ENCODE results near the gene ORAI3. TPM values are rescaled to one million over a fixed set of nuclear protein-coding genes. Genes with fewer than 3 reads are reported as not detected.

Gene ORAI3
- total and polyA plus RNA-seq, 2 of the 13 experiments (the other 11 are each of a cell fraction or from before 2014, with no cell fraction given), result 11.4 to 32.0 TPM

GRCh38 chr16:30922960-30923535 is 25.8 kb upstream of the ORAI3 start (continued):
- TF ChIP-seq ZNF407 (CRISPR knock-in tag; IDR thresholded peaks at IDR 0.05; ENCODE audit: not compliant biosample characterization) (peak; percentile 25), RBFOX2 (IDR thresholded peaks at IDR 0.05; ENCODE audit: low read depth, low read length) (peak; percentile 54; the same call in 1 of the 2 replicates), ZNF563 (CRISPR knock-in tag; IDR thresholded peaks at IDR 0.05) (no peak), ZNF672 (CRISPR knock-in tag; IDR thresholded peaks at IDR 0.05) (no peak), ZNF138 (CRISPR knock-in tag; IDR thresholded peaks at IDR 0.05; ENCODE audit: low read depth) (no peak), ZNF546 (CRISPR knock-in tag; conservative IDR thresholded peaks at IDR 0.05) (no peak), ZNF275 (CRISPR knock-in tag; IDR thresholded peaks at IDR 0.05; ENCODE audit: borderline replicate concordance) (no peak), ZNF784 (CRISPR knock-in tag; IDR thresholded peaks at IDR 0.05; ENCODE audit: borderline replicate concordance) (no peak), HNF4G (IDR thresholded peaks at IDR 0.05; ENCODE audit: borderline replicate concordance, low read depth, low read length) (no peak), HNF4G (CRISPR knock-in tag; IDR thresholded peaks at IDR 0.05; ENCODE audit: borderline replicate concordance, low read depth) (no peak), ZNF350 (CRISPR knock-in tag; IDR thresholded peaks at IDR 0.05; ENCODE audit: borderline replicate concordance, low read depth) (no peak; the same call in 1 of the 2 replicates), SMAD3 (CRISPR knock-in tag; IDR thresholded peaks at IDR 0.05) (no peak; the same call in 1 of the 2 replicates), ZNF503 (CRISPR knock-in tag; IDR thresholded peaks at IDR 0.05) (no peak), BCL6 (CRISPR knock-in tag; IDR thresholded peaks at IDR 0.05) (peak; percentile 68; the same call in 1 of the 2 replicates), ZNF704 (CRISPR knock-in tag; IDR thresholded peaks at IDR 0.05; ENCODE audit: borderline replicate concordance) (peak; percentile 17; the same call in 1 of the 2 replicates)
